IMR-90 (cell line): ENCODE data around the gene ZBTB39. TPM values are rescaled to one million over a fixed set of nuclear protein-coding genes. Genes with fewer than 3 reads are reported as not detected.

Source experiments
- ATAC-seq: fragments of 200-7000 bp; cut with Tn5 transposase; 2 replicates; pipeline ENCODE4 v1.9.1; 2020; ENCODE audit warnings: low read depth, mild to moderate bottlenecking, moderate library complexity
- BruUV-seq: library from RNA; stranded (reverse); fragments of 400-500 nt; replicated peaks from 2 replicates; lab custom pipeline; 2021; lab: Mats Ljungman, UMichigan
- CTCF ChIA-PET: fragments of 300-600 bp; formaldehyde crosslinking; extraction: SDS; loops from one replicate; lab custom pipeline; 2021; ENCODE audit warnings: antibody characterized with exemption; lab: Yijun Ruan, JAX
- POLR2A ChIA-PET: fragments of 300-600 bp; sonication (Branson Sonifier 250); formaldehyde crosslinking; loops from one replicate; lab custom pipeline; 2022; ENCODE audit warnings: antibody characterized with exemption; ENCODE audit not compliant: unreplicated experiment; lab: Charles Lee
- DNase-seq: peaks from one replicate; pipeline ENCODE4 v3.0.0; 2013
- H2AFZ ChIP-seq: replicated peaks from 2 replicates; pipeline ENCODE3; 2013; ENCODE audit warnings: low read length, mild to moderate bottlenecking; ENCODE audit not compliant: poor library complexity
- H2AK5ac ChIP-seq: 2 replicates; pipeline ENCODE4 v1.6.1; 2013; ENCODE audit warnings: low read depth, low read length, inconsistent platforms
- H2AK9ac ChIP-seq: replicated peaks from 2 replicates; pipeline ENCODE3; 2013; ENCODE audit warnings: mild to moderate bottlenecking, low read depth, low read length, moderate library complexity; ENCODE audit not compliant: poor library complexity
- H2BK120ac ChIP-seq: 2 replicates; pipeline ENCODE4 v1.6.1; 2013; ENCODE audit warnings: low read depth, low read length, inconsistent platforms
- H2BK15ac ChIP-seq: 3 replicates; pipeline ENCODE4 v1.6.1; 2013; ENCODE audit warnings: low read depth, low read length, inconsistent platforms
- H2BK20ac ChIP-seq: 2 replicates; pipeline ENCODE4 v1.6.1; 2013; ENCODE audit warnings: low read depth, mild to moderate bottlenecking, inconsistent platforms, low read length, moderate library complexity
- H2BK5ac ChIP-seq: 2 replicates; pipeline ENCODE4 v1.6.1; 2013; ENCODE audit warnings: mild to moderate bottlenecking, low read depth, low read length, inconsistent platforms; ENCODE audit not compliant: poor library complexity, severe bottlenecking
- H3K14ac ChIP-seq: replicated peaks from 2 replicates; pipeline ENCODE4 v1.6.1; 2013; ENCODE audit warnings: low read depth, low read length, inconsistent platforms
- H3K18ac ChIP-seq: 2 replicates; pipeline ENCODE4 v1.6.1; 2013; ENCODE audit warnings: low read depth, low read length, control low read depth
- H3K23ac ChIP-seq: 2 replicates; pipeline ENCODE4 v1.6.1; 2013; ENCODE audit warnings: low read depth, low read length, inconsistent platforms
- H3K27ac ChIP-seq: 2 replicates; pipeline ENCODE4 v1.5.1; 2013; ENCODE audit warnings: mild to moderate bottlenecking, control low read depth, low read length; ENCODE audit not compliant: insufficient read depth
- H3K27me3 ChIP-seq: 2 replicates; pipeline ENCODE4 v1.6.1; 2013; ENCODE audit warnings: low read length; ENCODE audit not compliant: control insufficient read depth, insufficient read depth
- H3K36me3 ChIP-seq: 2 replicates; pipeline ENCODE4 v1.6.1; 2013; ENCODE audit warnings: low read length, mixed read lengths; ENCODE audit not compliant: control insufficient read depth, insufficient read depth
- H3K4ac ChIP-seq: 2 replicates; pipeline ENCODE4 v1.6.1; 2013; ENCODE audit warnings: low read depth, low read length, inconsistent platforms
- H3K4me1 ChIP-seq: 2 replicates; pipeline ENCODE4 v1.6.1; 2013; ENCODE audit warnings: low read length, mixed read lengths; ENCODE audit not compliant: control insufficient read depth, insufficient read depth
- H3K4me2 ChIP-seq: 2 replicates; pipeline ENCODE4 v1.6.1; 2013; ENCODE audit warnings: low read depth, mild to moderate bottlenecking, control low read depth, low read length, moderate library complexity
- H3K4me3 ChIP-seq: 2 replicates; pipeline ENCODE4 v1.5.1; 2013; ENCODE audit warnings: low read depth, mild to moderate bottlenecking, control low read depth, low read length, moderate library complexity; ENCODE audit not compliant: insufficient read depth
- H3K56ac ChIP-seq: 2 replicates; pipeline ENCODE4 v1.6.1; 2013; ENCODE audit warnings: low read length, inconsistent platforms; ENCODE audit not compliant: insufficient read depth; ENCODE audit errors: extremely low read depth
- H3K79me1 ChIP-seq, 2 experiments: 2 replicates each; pipeline ENCODE4 v1.6.1; 2013; ENCODE audit warnings: low read length in 2 of 2, inconsistent platforms in 1 of 2, low read depth in 1 of 2
- H3K9ac ChIP-seq: 2 replicates; pipeline ENCODE4 v1.6.1; 2013; ENCODE audit warnings: low read depth, low read length, control low read depth
- H3K9me1 ChIP-seq: 2 replicates; pipeline ENCODE4 v1.6.1; 2013; ENCODE audit warnings: low read length, inconsistent platforms; ENCODE audit not compliant: insufficient read depth
- H3K9me3 ChIP-seq: 2 replicates; pipeline ENCODE4 v1.6.1; 2013; ENCODE audit warnings: low read length; ENCODE audit not compliant: control insufficient read depth, insufficient read depth
- H4K20me1 ChIP-seq: 2 replicates; pipeline ENCODE4 v1.6.1; 2013; ENCODE audit warnings: low read length, inconsistent platforms; ENCODE audit not compliant: insufficient read depth
- H4K5ac ChIP-seq: 2 replicates; pipeline ENCODE4 v1.6.1; 2013; ENCODE audit warnings: mild to moderate bottlenecking, low read depth, low read length, control low read depth
- H4K8ac ChIP-seq, 2 experiments: 2 replicates each; pipeline ENCODE4 v1.6.1; 2013; ENCODE audit warnings: low read depth in 2 of 2, low read length in 2 of 2, control low read depth in 1 of 2, inconsistent platforms in 1 of 2
- H4K91ac ChIP-seq: 2 replicates; pipeline ENCODE4 v1.6.1; 2013; ENCODE audit warnings: low read depth, low read length, inconsistent platforms; ENCODE audit not compliant: insufficient read depth
- BHLHE40 ChIP-seq: fragments of 150-350 bp; IDR thresholded peaks from 2 replicates; pipeline ENCODE4 v1.6.1; 2016; ENCODE audit warnings: mild to moderate bottlenecking, low read depth, low read length
- CEBPB ChIP-seq: IDR thresholded peaks from 2 replicates; pipeline ENCODE4 v1.6.1; 2012; ENCODE audit warnings: low read depth, low read length, improper control_type of control experiment
- CHD1 ChIP-seq: IDR thresholded peaks from 2 replicates; pipeline ENCODE4 v1.6.1; 2012; ENCODE audit warnings: low read depth, low read length, improper control_type of control experiment
- ELK1 ChIP-seq: fragments of 150-350 bp; IDR thresholded peaks from 2 replicates; pipeline ENCODE4 v1.6.1; 2016; ENCODE audit warnings: low read depth, mild to moderate bottlenecking, low read length, moderate library complexity, borderline replicate concordance
- FOS ChIP-seq: fragments of 150-350 bp; IDR thresholded peaks from 2 replicates; pipeline ENCODE4 v1.6.1; 2016; ENCODE audit warnings: low read depth, low read length
- MAZ ChIP-seq: IDR thresholded peaks from 2 replicates; pipeline ENCODE4 v1.6.1; 2012; ENCODE audit warnings: low read depth, mild to moderate bottlenecking, low read length, improper control_type of control experiment, moderate library complexity, borderline replicate concordance
- NFE2L2 ChIP-seq: fragments of 150-350 bp; IDR thresholded peaks from 2 replicates; pipeline ENCODE4 v1.6.1; 2016; ENCODE audit warnings: low read depth, mild to moderate bottlenecking, low read length
- RFX5 ChIP-seq: IDR thresholded peaks from 2 replicates; pipeline ENCODE4 v1.8.0; 2012; ENCODE audit warnings: low read depth, mild to moderate bottlenecking, low read length, moderate library complexity
- USF2 ChIP-seq: fragments of 150-350 bp; IDR thresholded peaks from 2 replicates; pipeline ENCODE4 v1.6.1; 2017; ENCODE audit warnings: mild to moderate bottlenecking, antibody characterized with exemption, low read length, low read depth
- WGBS, 2 experiments: methylation state at CpG; one replicate each; pipeline versions ENCODE4 v1.1.5 to v1.1.7; 2013; ENCODE audit warnings: missing lambda C conversion rate in 2 of 2; ENCODE audit not compliant: insufficient read length in 1 of 2; ENCODE audit errors: extremely low coverage in 2 of 2; 5-methylcytosine and 5-hydroxymethylcytosine counted together
- dilution Hi-C: fragments of 300-500 bp; cut with HindIII; formaldehyde crosslinking; loops from one replicate; pipeline ENCODE4 v1.14.3; 2018; ENCODE audit warnings: low sequenced_read_pairs; ENCODE audit not compliant: unreplicated experiment
- in situ Hi-C: fragments of 300-500 bp; cut with MboI; formaldehyde crosslinking; loops from 3 replicates; pipeline ENCODE4 v1.14.3; 2019; ENCODE audit warnings: low sequenced_read_pairs, inconsistent platforms, mixed read lengths
- intact Hi-C: fragments of 100-400 bp; cut with micrococcal nuclease; formaldehyde crosslinking; loops from 2 replicates; pipeline ENCODE4 v1.10.0; 2022
- polyA plus RNA-seq, 3 experiments: library from polyadenylated mRNA; depleted of rRNA; stranded (reverse); fragments of >200 nt; gene quantifications; 2 replicates each; pipeline ENCODE4 v1.2.3, GENCODE V29; 2012; ENCODE audit warnings: low replicate concordance in 1 of 3
- total RNA-seq: library from RNA; depleted of rRNA; stranded (reverse); fragments of >200 nt; gene quantifications from 2 replicates; pipeline ENCODE4 v1.2.3, GENCODE V29; 2012
- TF ChIP-seq, protein P1 (sequence below): conservative IDR thresholded peaks from 2 replicates; pipeline ENCODE4 v1.5.1; 2012; ENCODE audit warnings: mild to moderate bottlenecking, low read depth, low read length, improper control_type of control experiment

The ZBTB39 gene
- total and polyA plus RNA-seq, 2 of the 4 experiments (the other 2 are of a cell fraction), result 4.0 to 5.2 TPM

DNA sequence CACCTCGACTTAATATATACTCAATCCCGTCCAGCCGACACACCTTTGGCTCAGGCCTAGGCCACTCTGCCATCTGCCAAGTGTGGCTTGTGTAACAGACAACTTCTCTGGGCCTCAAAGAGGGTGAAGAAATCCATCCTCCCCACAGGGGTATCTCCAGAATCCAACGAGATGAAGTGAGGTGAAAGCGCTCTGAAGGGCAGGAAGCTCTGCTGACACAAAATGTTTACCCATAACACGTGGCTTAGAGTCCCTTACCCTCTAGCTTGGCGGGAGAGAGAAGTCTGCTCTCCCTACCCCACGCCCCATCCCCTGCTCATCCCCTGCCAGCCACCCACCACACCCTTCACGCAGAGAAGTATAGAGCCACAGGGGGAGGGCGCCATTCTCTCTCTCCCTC lies 13.0 kb downstream of the ZBTB39 start:
- peaks cover 8% of the 10 kb centered on the region for H4K20me1 ChIP-seq
- ChIA-PET CTCF (no interaction called here), POLR2A (no interaction called here)
- in situ Hi-C loops, result loop anchor here (25.0 kb wide), 1 partner anchor 481 kb away; the partner anchor contains the start of gene RBMS2
- no peak overlapping the region for H2BK5ac ChIP-seq
- H4K91ac ChIP-seq, result no peak overlapping the region
- no peaks in the 10 kb centered on the region for H3K27me3 ChIP-seq
- ATAC-seq (no peak), DNase-seq (no peak)
- H2BK15ac ChIP-seq, result no peak overlapping the region
- dilution Hi-C loops, result no loop called here
- no peak overlapping the region for H2BK20ac ChIP-seq
- no peaks in the 10 kb centered on the region for H3K9me3 ChIP-seq
- no peak overlapping the region for H3K18ac ChIP-seq
- H3K56ac ChIP-seq, result no peak overlapping the region
- H3K79me1 ChIP-seq, result peaks cover 0 to 10% of the 10 kb centered on the region in 2 experiments; a peak in 3 of 4 replicates
- BruUV-seq, result no TSS peak
- intact Hi-C loops, result no loop called here
- H3K23ac ChIP-seq, result no peak overlapping the region
- H4K8ac ChIP-seq, result no peak overlapping the region
- no peak overlapping the region for H2AFZ ChIP-seq
- H3K14ac ChIP-seq, result no peak overlapping the region
- H2AK9ac ChIP-seq, result no peak overlapping the region
- no peak overlapping the region for H4K5ac ChIP-seq
- H3K9ac ChIP-seq, result no peak overlapping the region
- H3K4me1 ChIP-seq, result peaks cover 2% of the 10 kb centered on the region
- no peak overlapping the region for H3K4me3 ChIP-seq
- H3K9me1 ChIP-seq, result peaks cover 13% of the 10 kb centered on the region
- TF ChIP-seq MAZ, result no peak
- TF ChIP-seq RFX5, result no peak
- no peak for TF ChIP-seq FOS
- no peak for TF ChIP-seq CHD1
- TF ChIP-seq, protein P1, sequence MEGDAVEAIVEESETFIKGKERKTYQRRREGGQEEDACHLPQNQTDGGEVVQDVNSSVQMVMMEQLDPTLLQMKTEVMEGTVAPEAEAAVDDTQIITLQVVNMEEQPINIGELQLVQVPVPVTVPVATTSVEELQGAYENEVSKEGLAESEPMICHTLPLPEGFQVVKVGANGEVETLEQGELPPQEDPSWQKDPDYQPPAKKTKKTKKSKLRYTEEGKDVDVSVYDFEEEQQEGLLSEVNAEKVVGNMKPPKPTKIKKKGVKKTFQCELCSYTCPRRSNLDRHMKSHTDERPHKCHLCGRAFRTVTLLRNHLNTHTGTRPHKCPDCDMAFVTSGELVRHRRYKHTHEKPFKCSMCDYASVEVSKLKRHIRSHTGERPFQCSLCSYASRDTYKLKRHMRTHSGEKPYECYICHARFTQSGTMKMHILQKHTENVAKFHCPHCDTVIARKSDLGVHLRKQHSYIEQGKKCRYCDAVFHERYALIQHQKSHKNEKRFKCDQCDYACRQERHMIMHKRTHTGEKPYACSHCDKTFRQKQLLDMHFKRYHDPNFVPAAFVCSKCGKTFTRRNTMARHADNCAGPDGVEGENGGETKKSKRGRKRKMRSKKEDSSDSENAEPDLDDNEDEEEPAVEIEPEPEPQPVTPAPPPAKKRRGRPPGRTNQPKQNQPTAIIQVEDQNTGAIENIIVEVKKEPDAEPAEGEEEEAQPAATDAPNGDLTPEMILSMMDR, result no peak
- no peak for TF ChIP-seq USF2
- TF ChIP-seq ELK1, result no peak
- no peak for TF ChIP-seq NFE2L2
- no peak for TF ChIP-seq BHLHE40
- no peak for TF ChIP-seq CEBPB
- H3K4ac ChIP-seq, result no peak overlapping the region
- H3K36me3 ChIP-seq, result peaks cover 11% of the 10 kb centered on the region; the same call in 1 of the 2 replicates
- H3K4me2 ChIP-seq, result no peak overlapping the region
- H2BK120ac ChIP-seq, result no peak overlapping the region
- WGBS, 2 experiments, result no CpG with 5 or more reads among the region's 10 CpGs
- no peak overlapping the region for H2AK5ac ChIP-seq
- H3K27ac ChIP-seq, result no peak overlapping the region
